ENCODE measurements around the gene RPE65. TPM values are rescaled to one million over a fixed set of nuclear protein-coding genes. Genes with fewer than 3 reads are reported as not detected.
"Not testable (repeated sequence)": the region's sequence is repeated elsewhere in the genome, so short reads cannot be mapped to it uniquely, and the experiment has no call there.

RPE65 gene
- total RNA-seq, 4 donors from 2014 or later, result not detected

GRCh38 chr1:68484618-68485017, 34.9 kb upstream of the RPE65 start:
- intact Hi-C loops (cut with DNase I), result no loop called here
- DNase-seq (ENCODE audit: extremely low spot score), result no peak
- Histone ChIP-seq H3K9me3 (no peaks in the 10 kb centered on the region), H3K27ac (replicated peaks in 1 of 4) (no peak overlapping the region), H3K27me3 (no peaks in the 10 kb centered on the region), H3K4me1 (no peaks in the 10 kb centered on the region), H3K4me3 (no peak overlapping the region), H3K36me3 (no peaks in the 10 kb centered on the region)
- TF ChIP-seq CTCF (IDR thresholded peaks at IDR 0.05) (no peak), EP300 (IDR thresholded peaks at IDR 0.05) (no peak), POLR2A (IDR thresholded peaks at IDR 0.05; ENCODE audit: low read depth) (no peak), POLR2AphosphoS5 (IDR thresholded peaks at IDR 0.05) (no peak)
- 96% methylated on average over 1 of the region's 1 CpG for WGBS

GRCh38 chr1:68481041-68481440, 31.3 kb upstream of the RPE65 start:
- 95% methylated on average over 3 of the region's 3 CpGs for WGBS
- H3K4me1 ChIP-seq, result no peaks in the 10 kb centered on the region
- no peaks in the 10 kb centered on the region for H3K9me3 ChIP-seq
- H3K36me3 ChIP-seq, result no peaks in the 10 kb centered on the region
- no peak for TF ChIP-seq EP300 (IDR thresholded peaks at IDR 0.05)
- no peak for TF ChIP-seq CTCF (IDR thresholded peaks at IDR 0.05)
- no peak for TF ChIP-seq POLR2AphosphoS5 (IDR thresholded peaks at IDR 0.05)
- no peak for TF ChIP-seq POLR2A (IDR thresholded peaks at IDR 0.05; ENCODE audit: low read depth)
- no peak overlapping the region for H3K27ac ChIP-seq (replicated peaks in 1 of 4)
- H3K4me3 ChIP-seq, result no peak overlapping the region
- no peaks in the 10 kb centered on the region for H3K27me3 ChIP-seq
- no peak for DNase-seq (ENCODE audit: extremely low spot score)
- intact Hi-C loops (cut with DNase I), result no loop called here

GRCh38 chr1:68479501-68479900, 29.7 kb upstream of the RPE65 start:
- no peak overlapping the region for H3K27ac ChIP-seq (replicated peaks in 1 of 4)
- H3K4me1 ChIP-seq, result no peaks in the 10 kb centered on the region
- H3K4me3 ChIP-seq, result no peak overlapping the region
- intact Hi-C loops (cut with DNase I), result no loop called here
- no peaks in the 10 kb centered on the region for H3K9me3 ChIP-seq
- no peaks in the 10 kb centered on the region for H3K36me3 ChIP-seq
- 98% methylated on average over 2 of the region's 2 CpGs for WGBS
- DNase-seq (ENCODE audit: extremely low spot score), result no peak
- TF ChIP-seq EP300 (IDR thresholded peaks at IDR 0.05) (no peak), POLR2AphosphoS5 (IDR thresholded peaks at IDR 0.05) (no peak), CTCF (IDR thresholded peaks at IDR 0.05) (no peak), POLR2A (IDR thresholded peaks at IDR 0.05; ENCODE audit: low read depth) (no peak)
- no peaks in the 10 kb centered on the region for H3K27me3 ChIP-seq

DNA sequence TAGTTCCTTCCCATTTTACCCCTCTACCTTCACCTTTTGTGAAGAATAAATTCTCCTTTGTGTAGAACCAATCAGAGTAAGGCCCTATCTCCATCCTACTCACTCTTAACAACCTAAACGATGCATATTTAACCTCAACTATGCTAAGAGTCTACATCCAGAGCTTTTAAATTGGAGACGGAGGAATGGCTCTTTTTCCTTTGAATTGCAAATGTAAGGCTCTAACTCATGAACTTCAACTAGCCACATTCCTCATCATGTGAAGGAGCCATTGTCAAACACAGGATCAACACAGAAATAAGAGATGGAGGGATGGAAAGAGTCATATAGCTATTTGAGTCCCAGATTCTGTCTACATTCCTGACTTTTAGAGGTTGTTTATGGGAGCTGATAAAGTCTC, 28.9 kb upstream of the RPE65 start:
- 100% methylated on average over 2 of the region's 2 CpGs for WGBS
- intact Hi-C loops (cut with DNase I), result no loop called here
- DNase-seq (ENCODE audit: extremely low spot score), result no peak
- TF ChIP-seq POLR2AphosphoS5 (IDR thresholded peaks at IDR 0.05), result no peak
- TF ChIP-seq EP300 (IDR thresholded peaks at IDR 0.05), result no peak
- no peak for TF ChIP-seq CTCF (IDR thresholded peaks at IDR 0.05)
- TF ChIP-seq POLR2A (IDR thresholded peaks at IDR 0.05; ENCODE audit: low read depth), result no peak
- Histone ChIP-seq H3K27me3 (no peaks in the 10 kb centered on the region), H3K36me3 (no peaks in the 10 kb centered on the region), H3K27ac (replicated peaks in 1 of 4) (no peak overlapping the region), H3K4me1 (no peaks in the 10 kb centered on the region), H3K9me3 (no peaks in the 10 kb centered on the region), H3K4me3 (no peak overlapping the region)

GRCh38 chr1:68476626-68477025, 26.9 kb upstream of the RPE65 start:
- H3K4me3 ChIP-seq; H3K27ac ChIP-seq (replicated peaks in 1 of 4); H3K9me3 ChIP-seq; H3K4me1 ChIP-seq; H3K27me3 ChIP-seq; DNase-seq (ENCODE audit: extremely low spot score); intact Hi-C loops (cut with DNase I); H3K36me3 ChIP-seq: not testable (repeated sequence)
- WGBS, result 86% methylated on average over 2 of the region's 2 CpGs

All from esophagus muscularis mucosa (tissue), 4 donors.